ENCODE measurements around the gene MYO1E.
"Not testable (repeated sequence)": the region's sequence is repeated elsewhere in the genome, so short reads cannot be mapped to it uniquely, and the experiment has no call there.

MYO1E gene
- 0.06 to 0.43 reads per million in 2 experiments for total RNA-seq

GRCh38 chr15:59372352-59373211 is at the start of gene MYO1E:
Gene MYO1E (minus strand): TSS chr15:59372871. CDS start chr15:59372500, 371 bp downstream.
- no peak for DNase-seq (ENCODE audit: low read depth)

GRCh38 chr15:59420986-59421618 is 48.4 kb upstream of the MYO1E start:
- no peak for DNase-seq (ENCODE audit: low read depth)

GRCh38 chr15:59420108-59420507 is 47.4 kb upstream of the MYO1E start:
- DNase-seq (ENCODE audit: low read depth), result no peak

GRCh38 chr15:59419170-59419569 is 46.5 kb upstream of the MYO1E start:
- no peak for DNase-seq (ENCODE audit: low read depth)

- no peak for DNase-seq (ENCODE audit: low read depth)
Measured at GRCh38 chr15:59416816-59417215, 44.1 kb upstream of the MYO1E start.

- no peak for DNase-seq (ENCODE audit: low read depth)
Measured at GRCh38 chr15:59413577-59413976, 40.9 kb upstream of the MYO1E start.

- DNase-seq (ENCODE audit: low read depth), result no peak
Measured at GRCh38 chr15:59410391-59410896, 37.8 kb upstream of the MYO1E start.

GRCh38 chr15:59407946-59408345 is 35.3 kb upstream of the MYO1E start:
- DNase-seq (ENCODE audit: low read depth), result no peak

GRCh38 chr15:59406446-59406845 is 33.8 kb upstream of the MYO1E start:
- no peak for DNase-seq (ENCODE audit: low read depth)

GRCh38 chr15:59405079-59405478 is 32.4 kb upstream of the MYO1E start:
- DNase-seq (ENCODE audit: low read depth), result no peak

GRCh38 chr15:59401824-59402569 is 29.3 kb upstream of the MYO1E start:
- no peak for DNase-seq (ENCODE audit: low read depth)

- not testable (repeated sequence) for DNase-seq (ENCODE audit: low read depth)
Measured at GRCh38 chr15:59401051-59401823, 28.6 kb upstream of the MYO1E start.

- DNase-seq (ENCODE audit: low read depth), result no peak
Measured at GRCh38 chr15:59400103-59400813, 27.6 kb upstream of the MYO1E start.

GRCh38 chr15:59399465-59400102 is 26.9 kb upstream of the MYO1E start:
- no peak for DNase-seq (ENCODE audit: low read depth)

- DNase-seq (ENCODE audit: low read depth), result no peak
Measured at GRCh38 chr15:59398220-59398619, 25.5 kb upstream of the MYO1E start.

- DNase-seq (ENCODE audit: low read depth), result no peak
Measured at GRCh38 chr15:59396679-59397078, 24.0 kb upstream of the MYO1E start.

GRCh38 chr15:59396211-59396610 is 23.5 kb upstream of the MYO1E start:
- DNase-seq (ENCODE audit: low read depth), result no peak

GRCh38 chr15:59394166-59394661 is 21.5 kb upstream of the MYO1E start:
- no peak for DNase-seq (ENCODE audit: low read depth)

- no peak for DNase-seq (ENCODE audit: low read depth)
Measured at GRCh38 chr15:59392299-59392698, 19.6 kb upstream of the MYO1E start.

- no peak for DNase-seq (ENCODE audit: low read depth)
Measured at GRCh38 chr15:59388670-59389069, 16.0 kb upstream of the MYO1E start.

Data from T follicular helper cell (primary cell).